ENCODE data around the gene HCN1.

Gene HCN1

DNA sequence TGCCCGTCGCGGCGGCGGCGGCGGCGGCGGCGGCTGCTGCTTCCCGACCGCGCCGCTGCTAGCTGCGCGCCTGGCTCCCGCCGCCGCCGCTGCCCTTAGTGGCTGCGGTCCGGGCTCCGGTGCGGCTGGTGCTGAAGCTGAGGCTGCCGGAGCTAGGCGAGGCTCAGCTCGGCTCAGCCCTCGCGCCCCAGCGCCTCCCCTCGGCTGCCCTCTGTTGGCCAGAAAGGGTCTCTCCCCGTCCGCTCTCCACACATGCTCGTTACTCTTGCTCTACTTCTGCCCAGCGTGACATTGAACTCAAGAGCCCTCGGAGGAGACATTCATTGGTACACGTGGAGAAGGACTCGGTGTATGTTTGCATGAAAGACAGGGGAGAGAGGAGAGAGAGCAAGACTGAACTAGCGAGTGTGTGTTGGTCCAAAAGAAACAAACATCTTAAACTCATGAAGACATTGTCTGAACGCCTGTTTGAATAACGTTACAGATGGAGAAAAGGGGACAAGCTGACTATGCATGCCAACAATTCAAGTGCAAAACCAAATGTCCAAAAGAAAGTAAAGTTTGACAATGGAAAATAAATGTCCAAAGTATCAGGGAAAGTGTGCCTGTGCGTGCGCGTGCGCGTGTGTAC is at the start of gene HCN1:
HCN1 (minus strand) TSS at position 175 of the 631 bp plus-strand sequence.
- no peak for DNase-seq

GRCh38 chr5:45741110-45741509 is 44.9 kb upstream of the HCN1 start:
- no peak for DNase-seq

GRCh38 chr5:45737153-45737552 is 41.0 kb upstream of the HCN1 start:
- DNase-seq, result no peak

GRCh38 chr5:45725537-45725936 is 29.4 kb upstream of the HCN1 start:
- no peak for DNase-seq

GRCh38 chr5:45697201-45697600 is 1.0 kb upstream of the HCN1 start:
- no peak for DNase-seq

DNA sequence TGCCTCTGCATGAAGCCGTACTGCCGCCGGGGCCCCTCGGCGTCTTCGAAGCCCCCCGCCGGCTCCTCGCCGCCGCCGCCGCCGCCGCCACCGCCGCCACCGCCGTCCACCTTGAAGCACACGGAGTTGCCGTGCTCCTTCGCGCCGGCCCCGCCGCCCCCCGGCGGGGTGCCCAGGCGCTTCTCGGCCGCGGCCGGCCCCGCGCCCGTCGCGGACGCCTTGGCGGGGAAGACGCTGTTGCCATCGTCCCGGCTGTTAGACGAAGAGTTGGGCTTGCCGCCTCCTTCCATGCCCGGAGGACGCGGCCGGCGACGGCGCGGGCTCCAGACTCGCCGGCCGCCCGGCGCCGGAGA is 400 bp downstream of the HCN1 start:
- no peak for DNase-seq

DNA sequence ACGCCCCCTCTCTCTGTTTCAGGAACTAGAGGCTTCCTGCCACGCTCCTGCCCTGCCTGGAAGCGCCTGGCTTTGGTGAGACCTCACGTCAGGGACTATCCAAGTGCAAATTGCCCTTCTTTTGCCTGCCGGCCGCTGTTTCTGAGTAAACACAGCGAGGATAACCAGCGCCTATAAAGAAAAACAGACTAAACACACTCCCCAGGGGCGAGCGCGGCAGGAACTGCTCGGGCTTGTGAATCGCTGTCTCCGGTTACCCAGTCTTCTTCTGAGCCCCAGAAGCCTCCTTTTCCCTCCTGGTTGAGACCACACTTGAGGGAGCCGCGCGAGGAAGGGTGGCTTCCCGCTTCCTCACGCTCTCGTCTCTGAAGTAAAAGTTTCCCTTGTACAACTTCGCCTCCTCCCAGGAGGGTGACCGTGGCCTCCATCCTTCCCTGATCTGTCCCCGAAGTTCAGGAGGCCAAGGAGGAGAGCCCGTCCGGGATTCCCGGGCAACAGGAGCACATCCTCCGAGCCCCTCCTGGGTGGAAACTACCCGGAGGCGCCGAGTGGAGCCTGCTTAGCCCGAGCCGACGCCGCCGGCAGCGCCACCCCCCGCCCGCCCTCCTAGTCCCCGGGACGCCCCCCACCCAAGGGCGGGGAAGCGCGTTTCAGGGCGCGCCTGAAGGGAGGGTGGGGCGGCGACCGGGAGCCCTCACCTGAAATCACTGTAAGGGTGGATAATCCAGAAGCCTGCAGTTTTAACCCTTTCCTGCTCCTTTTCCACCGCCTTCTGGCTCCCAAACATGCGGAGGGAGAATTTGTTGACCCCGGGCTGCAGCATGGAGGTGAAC is 993 bp downstream of the HCN1 start:
- DNase-seq, result no peak

- DNase-seq, result peak; percentile 10 to 21
These were observed 1.8 kb downstream of the HCN1 start for GRCh38 chr5:45694255-45694814.

- DNase-seq, result no peak
These were observed 3.7 kb downstream of the HCN1 start for GRCh38 chr5:45692481-45692880.

DNA sequence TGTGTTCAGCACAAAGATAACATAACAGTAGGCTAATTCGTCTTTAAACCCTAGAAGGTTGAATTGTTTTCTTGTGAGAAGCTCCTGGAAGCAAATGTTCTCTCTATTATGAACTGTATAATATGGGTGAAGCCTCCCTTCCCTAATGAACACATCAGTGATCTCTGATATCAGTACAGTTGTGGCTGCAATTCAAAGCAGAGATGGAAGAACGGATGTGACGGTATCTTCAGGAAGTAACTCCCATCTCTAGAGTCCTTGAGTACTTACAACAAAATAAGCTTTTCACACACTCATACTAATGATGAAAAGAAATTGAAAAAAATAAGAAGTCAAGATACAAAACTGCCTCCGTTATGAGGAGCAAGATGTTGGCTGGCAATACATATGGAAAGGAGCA is 4.5 kb downstream of the HCN1 start:
- no peak for DNase-seq

DNA sequence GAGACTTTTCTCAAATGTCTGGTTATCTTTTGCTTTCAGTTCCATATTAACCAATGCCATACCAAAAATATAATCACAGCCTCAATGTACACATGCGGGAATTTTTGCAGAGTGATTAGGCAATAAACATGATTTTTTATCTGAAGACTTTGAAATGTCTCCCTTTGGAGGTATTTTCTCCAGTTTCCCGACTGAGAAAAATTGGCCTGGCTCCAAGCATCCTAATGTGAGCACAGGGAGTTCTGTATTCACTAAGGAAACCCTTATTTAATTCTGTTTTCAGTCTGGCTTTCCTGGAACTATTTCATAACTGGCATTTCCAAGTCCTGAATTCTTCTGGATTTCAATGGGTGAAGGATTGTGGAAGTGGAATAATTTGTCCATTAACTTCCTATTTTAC is 8.5 kb downstream of the HCN1 start:
- DNase-seq, result no peak

- no peak for DNase-seq
These were observed 9.6 kb downstream of the HCN1 start for GRCh38 chr5:45686620-45687019.

GRCh38 chr5:45684118-45684517 is 12.1 kb downstream of the HCN1 start:
- DNase-seq, result no peak

- no peak for DNase-seq
These were observed 15.2 kb downstream of the HCN1 start for GRCh38 chr5:45680950-45681349.

- peak; percentile 8 to 11 for DNase-seq
These were observed 18.7 kb downstream of the HCN1 start for GRCh38 chr5:45677524-45677923.

DNA sequence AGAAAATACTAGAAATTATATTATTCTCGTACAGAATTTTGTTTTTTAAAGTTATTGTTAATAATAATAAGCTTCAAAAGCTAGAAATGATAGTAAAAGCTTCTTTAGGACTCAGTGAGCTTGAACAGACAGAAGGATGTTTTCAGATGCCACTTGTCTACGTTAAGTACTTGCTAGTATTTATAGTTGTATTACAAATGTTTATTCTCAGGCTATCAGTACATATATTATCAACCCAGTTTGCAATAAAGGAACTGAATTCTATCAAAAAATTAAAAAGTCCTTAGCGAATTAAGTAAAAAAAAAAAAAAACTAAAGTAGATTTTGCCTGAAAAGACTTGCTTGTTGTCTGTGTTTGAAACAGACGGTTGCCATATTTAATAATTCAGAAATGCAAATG is 23.9 kb downstream of the HCN1 start:
- DNase-seq, result no peak

GRCh38 chr5:45648744-45649143 is 47.4 kb downstream of the HCN1 start:
- DNase-seq, result no peak

- DNase-seq, result no peak
These were observed 53.1 kb downstream of the HCN1 start for GRCh38 chr5:45643056-45643455.

GRCh38 chr5:45642370-45642769 is 53.8 kb downstream of the HCN1 start:
- peak in 1 of 2 experiments; percentile 2 for DNase-seq

- DNase-seq, result peak; percentile 36 to 44
These were observed 57.1 kb downstream of the HCN1 start for GRCh38 chr5:45639040-45639439.

DNA sequence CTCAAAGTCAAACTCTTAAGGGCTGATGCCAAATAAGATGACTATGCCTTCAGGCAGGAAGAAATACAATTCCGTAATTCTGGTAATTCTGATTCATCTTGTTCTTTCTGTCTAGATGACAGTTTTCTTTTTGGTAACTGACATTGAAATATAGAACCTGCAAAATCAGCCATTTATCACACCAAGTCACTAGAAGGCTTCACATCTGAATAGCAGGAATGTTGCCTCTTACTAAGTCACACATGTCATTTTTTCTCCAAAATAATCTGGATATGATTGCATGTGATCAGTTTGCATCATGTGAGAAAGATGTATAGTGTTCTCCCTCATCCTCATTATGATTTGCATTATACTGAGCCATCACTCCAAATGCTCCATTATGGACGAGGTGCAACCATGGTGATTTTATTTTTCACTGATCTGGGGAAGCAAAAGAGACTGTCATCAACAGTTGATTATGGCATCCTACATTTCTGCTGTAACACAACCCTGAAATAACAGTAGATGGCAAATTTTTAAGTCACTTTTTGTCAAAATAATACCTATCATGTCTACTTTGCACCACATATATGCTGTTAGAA is 69.0 kb downstream of the HCN1 start:
- no peak for DNase-seq

DNA sequence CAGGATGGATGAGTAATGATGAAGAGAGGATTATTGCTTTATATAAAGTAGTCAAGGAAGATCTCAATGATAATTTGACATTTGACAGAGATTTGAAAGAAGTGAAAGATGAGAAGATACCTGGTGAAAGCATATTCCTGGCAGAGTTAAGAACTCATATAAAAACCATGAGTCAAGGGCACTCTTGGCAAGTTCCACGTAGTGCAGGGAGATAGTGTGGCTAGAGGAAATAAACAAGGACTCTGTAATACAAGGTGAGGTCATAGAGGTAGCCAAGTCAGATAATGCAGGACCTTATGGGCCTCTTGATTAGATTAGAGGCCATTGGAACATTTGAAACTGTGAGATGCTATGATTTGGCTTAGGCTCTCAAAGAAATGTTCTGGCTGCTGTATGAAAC is 72.3 kb downstream of the HCN1 start:
- no peak for DNase-seq

- peak in 1 of 2 experiments; percentile 7 for DNase-seq
These were observed 73.8 kb downstream of the HCN1 start for GRCh38 chr5:45622365-45622764.

DNA sequence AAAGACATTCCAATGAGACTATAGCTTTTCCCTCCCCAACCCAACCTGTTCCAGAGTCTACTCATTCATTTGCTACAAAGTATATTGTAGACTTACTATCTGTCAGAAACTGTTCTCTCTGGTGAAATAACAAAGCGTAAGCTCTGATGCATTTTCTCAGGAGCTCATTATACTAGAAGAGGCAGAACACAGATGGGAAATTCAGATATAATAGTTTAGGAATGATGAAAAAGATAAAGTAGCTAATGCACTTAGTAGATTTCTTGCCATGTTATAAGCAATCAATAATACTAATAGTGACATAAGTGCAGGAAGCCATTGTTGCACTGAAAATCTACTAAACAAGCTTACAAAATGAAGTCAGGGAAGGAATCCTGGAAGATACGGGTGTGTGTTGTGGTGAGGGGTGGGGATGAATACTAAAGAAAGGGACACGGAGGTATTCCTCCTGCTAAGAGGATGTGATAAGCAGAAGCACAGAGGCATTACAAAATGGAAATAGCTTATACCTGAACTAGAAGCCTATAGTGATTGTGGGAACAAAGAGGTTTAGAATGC is 78.2 kb downstream of the HCN1 start:
- DNase-seq, result no peak
